ENCODE measurements around the gene OR56A4. TPM values are rescaled to one million over a fixed set of nuclear protein-coding genes. Genes with fewer than 3 reads are reported as not detected.

The OR56A4 gene
- total RNA-seq = not detected in 2 replicates

GRCh38 chr11:6006846-6007245 lies at the start of gene OR56A4:
TSS of gene OR56A4 (minus strand) at chr11:6006946. CDS start at chr11:6002992, 3,954 bp downstream.

DNA sequence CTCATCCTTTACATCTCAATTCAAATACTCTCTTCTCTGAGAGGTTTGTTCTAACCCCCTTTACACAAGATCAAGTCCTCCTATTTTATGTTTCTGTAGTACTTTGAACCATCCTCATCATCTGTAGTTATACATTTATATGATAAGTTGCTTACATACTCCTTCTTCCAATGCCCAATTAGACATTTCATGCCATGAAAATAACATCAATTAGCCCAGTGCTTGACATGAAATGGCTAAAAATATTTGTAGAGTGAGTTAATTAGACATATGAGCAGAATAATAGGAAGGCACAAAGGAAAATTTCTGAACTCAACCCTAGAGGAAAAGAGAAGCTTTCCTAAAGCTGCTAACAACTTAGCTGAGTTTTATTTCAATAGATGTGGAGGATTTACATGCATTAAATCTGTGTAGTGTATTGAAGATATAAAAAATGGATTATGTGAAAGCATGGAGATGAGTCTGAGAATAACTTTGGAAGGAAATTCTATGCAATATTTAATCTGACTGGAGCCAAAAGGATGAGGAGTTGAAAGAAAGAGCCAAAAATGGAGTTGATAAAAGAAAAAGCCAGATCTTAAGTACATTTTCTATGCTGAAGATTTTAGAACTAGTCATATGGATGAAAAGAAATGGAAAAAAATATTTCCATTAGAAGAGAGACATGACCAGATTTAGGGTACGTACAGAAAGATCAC lies 24.1 kb upstream of the OR56A4 start, which contains the start of gene OR56A1:
TSS of gene OR56A1 (minus strand) at position 51 of the 698 bp plus-strand sequence. CDS start 3,066 bp downstream, outside the sequence.

GRCh38 chr11:5986885-5987284 lies 19.9 kb downstream of the OR56A4 start, which contains the start of gene OR52L1:
TSS of gene OR52L1 (minus strand) at chr11:5986985. CDS start at chr11:5986930, 55 bp downstream.

GRCh38 chr11:5968394-5968793 lies 38.4 kb downstream of the OR56A4 start, which contains the start of gene OR56A5:
TSS of gene OR56A5 (minus strand) at chr11:5968494. CDS start at chr11:5968494, 0 bp downstream.

Other genes starting within 250 kb of the OR56A4 start
- gene OR52N5, start 223.6 kb downstream of the OR56A4 start, total RNA-seq = not detected in 2 replicates
- not detected in 2 replicates for gene OR52N1, start 215.7 kb downstream of the OR56A4 start, total RNA-seq
- not detected in 2 replicates for gene OR52N2, start 198.0 kb downstream of the OR56A4 start, total RNA-seq
- not detected in 2 replicates for gene OR52E6, start 165.0 kb downstream of the OR56A4 start, total RNA-seq
- gene OR52E8, start 149.3 kb downstream of the OR56A4 start, total RNA-seq = not detected in 2 replicates
- gene OR52E4, start 126.3 kb downstream of the OR56A4 start, total RNA-seq = not detected in 2 replicates
- gene OR52E5, start 113.7 kb downstream of the OR56A4 start, total RNA-seq = not detected in 2 replicates
- not detected in 2 replicates for gene OR56A3, start 64.7 kb downstream of the OR56A4 start, total RNA-seq
- not detected in 2 replicates for gene OR56A5, start 38.5 kb downstream of the OR56A4 start, total RNA-seq
- gene OR52L1, start 20.0 kb downstream of the OR56A4 start, total RNA-seq = not detected in 2 replicates
- not detected in 2 replicates for gene OR56A1, start 23.8 kb upstream of the OR56A4 start, total RNA-seq
- not detected in 2 replicates for gene OR56B4, start 100.7 kb upstream of the OR56A4 start, total RNA-seq
- gene OR52B2, start 163.4 kb upstream of the OR56A4 start, total RNA-seq = not detected in 2 replicates
- not detected in 2 replicates for gene OR52W1, start 192.3 kb upstream of the OR56A4 start, total RNA-seq
- gene C11orf42, start 198.6 kb upstream of the OR56A4 start, total RNA-seq = not detected in 2 replicates
- 14.5 and 20.5 TPM in 2 replicates for gene FHIP1B, start 227.7 kb upstream of the OR56A4 start, total RNA-seq
- 0.16 TPM in 1 of 2 replicates, not detected in the other for gene CNGA4, start 232.1 kb upstream of the OR56A4 start, total RNA-seq